Liver (tissue), 9 donors: ENCODE data around the gene TMEM221. TPM values are rescaled to one million over a fixed set of nuclear protein-coding genes. Genes with fewer than 3 reads are reported as not detected.

Experiments used
- DNase-seq: peaks from one replicate; pipeline ENCODE4 v3.0.0-alpha.2; 2017; ENCODE audit warnings: low spot score
- H3K27ac ChIP-seq, 2 donors: one replicate each; pipeline ENCODE4 v1.7.0; 2013; ENCODE audit warnings: inconsistent platforms in 2 of 2, low read length in 2 of 2, control low read depth in 1 of 2, low read depth in 1 of 2, mild to moderate bottlenecking in 1 of 2
- H3K27me3 ChIP-seq, 4 donors: one replicate each; pipeline versions ENCODE4 v1.6.1 to v1.7.0; 2013; ENCODE audit warnings: low read length in 3 of 4, inconsistent platforms in 1 of 4, mild to moderate bottlenecking in 1 of 4, moderate library complexity in 1 of 4; ENCODE audit not compliant: control insufficient read depth in 4 of 4, insufficient read depth in 4 of 4
- H3K36me3 ChIP-seq, 4 donors: one replicate each; pipeline versions ENCODE4 v1.6.1 to v1.7.0; 2013; ENCODE audit warnings: low read length in 3 of 4, mild to moderate bottlenecking in 3 of 4, low read depth in 1 of 4, moderate library complexity in 1 of 4; ENCODE audit not compliant: control insufficient read depth in 4 of 4, insufficient read depth in 3 of 4
- H3K4me1 ChIP-seq, 4 donors: one replicate each; pipeline versions ENCODE4 v1.6.1 to v1.7.0; 2013; ENCODE audit warnings: low read length in 3 of 4, mild to moderate bottlenecking in 3 of 4, moderate library complexity in 1 of 4; ENCODE audit not compliant: control insufficient read depth in 4 of 4, insufficient read depth in 4 of 4
- H3K4me3 ChIP-seq, 3 donors: one replicate each; pipeline versions ENCODE4 v1.6.1 to v1.7.0; 2013; ENCODE audit warnings: low read length in 3 of 3, control low read depth in 1 of 3, low read depth in 1 of 3, mild to moderate bottlenecking in 1 of 3
- H3K9ac ChIP-seq, 2 donors: one replicate each; pipeline ENCODE4 v1.7.0; 2013; ENCODE audit warnings: low read length in 2 of 2, mild to moderate bottlenecking in 2 of 2, moderate library complexity in 2 of 2, control low read depth in 1 of 2, low read depth in 1 of 2
- H3K9me3 ChIP-seq, 4 donors: one replicate each; pipeline versions ENCODE4 v1.6.1 to v1.7.0; 2013; ENCODE audit warnings: low read length in 3 of 4; ENCODE audit not compliant: control insufficient read depth in 4 of 4
- EGR1 ChIP-seq, 2 donors: IDR thresholded peaks; 2 replicates each; pipeline ENCODE4 v1.6.1; 2016 to 2018; ENCODE audit warnings: antibody characterized with exemption in 2 of 2, low read depth in 2 of 2
- FOXA1 ChIP-seq: IDR thresholded peaks from 2 replicates; pipeline ENCODE4 v1.6.1; 2016; ENCODE audit warnings: antibody characterized with exemption
- GABPA ChIP-seq, 2 donors: IDR thresholded peaks in 1 of 2; conservative IDR thresholded peaks in 1 of 2; 2 replicates each; pipeline ENCODE4 v1.6.1; 2016; ENCODE audit warnings: antibody characterized with exemption in 2 of 2, mild to moderate bottlenecking in 1 of 2, moderate library complexity in 1 of 2
- HNF4A ChIP-seq, 2 donors: conservative IDR thresholded peaks; 2 replicates each; pipeline ENCODE4 v1.6.1; 2016; ENCODE audit warnings: antibody characterized with exemption in 2 of 2, mild to moderate bottlenecking in 2 of 2
- HNF4G ChIP-seq: IDR thresholded peaks from 2 replicates; pipeline ENCODE4 v1.6.1; 2016; ENCODE audit warnings: antibody characterized with exemption
- JUND ChIP-seq, 2 donors: IDR thresholded peaks; 2 replicates each; pipeline ENCODE4 v1.6.1; 2016; ENCODE audit warnings: antibody characterized with exemption in 2 of 2
- RAD21 ChIP-seq, 2 donors: IDR thresholded peaks; 2 replicates each; pipeline ENCODE4 v1.6.1; 2016; ENCODE audit warnings: antibody characterized with exemption in 2 of 2, mild to moderate bottlenecking in 2 of 2
- REST ChIP-seq: IDR thresholded peaks from 2 replicates; pipeline ENCODE4 v1.6.1; 2016; ENCODE audit warnings: antibody characterized with exemption, mild to moderate bottlenecking
- RXRA ChIP-seq, 2 donors: IDR thresholded peaks; 2 replicates each; pipeline ENCODE4 v1.6.1; 2017 to 2018; ENCODE audit warnings: antibody characterized with exemption in 2 of 2, mild to moderate bottlenecking in 1 of 2
- SP1 ChIP-seq: IDR thresholded peaks from 2 replicates; pipeline ENCODE4 v1.6.1; 2018; ENCODE audit warnings: antibody characterized with exemption, mild to moderate bottlenecking
- TAF1 ChIP-seq: conservative IDR thresholded peaks from 2 replicates; pipeline ENCODE4 v1.6.1; 2016; ENCODE audit warnings: antibody characterized with exemption, mild to moderate bottlenecking
- YY1 ChIP-seq: IDR thresholded peaks from 2 replicates; pipeline ENCODE4 v1.6.1; 2016; ENCODE audit warnings: antibody characterized with exemption, mild to moderate bottlenecking
- ZBTB33 ChIP-seq: IDR thresholded peaks from 2 replicates; pipeline ENCODE4 v1.6.1; 2016; ENCODE audit warnings: antibody characterized with exemption
- WGBS: extraction: QIAGEN DNeasy Blood & Tissue Kit; methylation state at CpG from one replicate; pipeline ENCODE4 v1.1.7; 2013; 5-methylcytosine and 5-hydroxymethylcytosine counted together
- polyA plus RNA-seq, 2 donors: library from polyadenylated mRNA; stranded (reverse) in 1 of 2; unstranded in 1 of 2; fragments of 200-250 nt in 1 of 2; fragments of >200 nt in 1 of 2; fragmentation: Nextera tagmentation in 1 of 2; extraction: Ambion mirVana in 1 of 2; gene quantifications; one replicate each; pipeline versions ENCODE4 v1.2.1 to v1.2.3, GENCODE V29; 2013 to 2015
- total RNA-seq, 2 donors: library from RNA; depleted of rRNA; stranded (reverse); fragments of >200 nt; gene quantifications; one replicate each; pipeline ENCODE4 v1.2.3, GENCODE V29; 2014
- TF ChIP-seq, protein P1 (sequence below): IDR thresholded peaks from 2 replicates; pipeline ENCODE4 v1.6.1; 2016; ENCODE audit warnings: antibody characterized with exemption
- TF ChIP-seq, protein P2 (sequence below): fragments of 150-350 bp; IDR thresholded peaks from 2 replicates; pipeline ENCODE4 v1.5.1; 2017; ENCODE audit warnings: improper control_type of control experiment, low read depth, low read length; ENCODE audit not compliant: missing input control
- TF ChIP-seq, protein P3 (sequence below): IDR thresholded peaks from 2 replicates; pipeline ENCODE4 v1.6.1; 2016; ENCODE audit warnings: antibody characterized with exemption
- donor health status: healthy.
- donor health status: healthy.
- donor health status: healthy.
- donor health status: healthy.
- donor health status: healthy.

TMEM221 gene
- total and polyA plus RNA-seq, 4 donors: 0.06 to 0.15 (median 0.11) TPM

DNA sequence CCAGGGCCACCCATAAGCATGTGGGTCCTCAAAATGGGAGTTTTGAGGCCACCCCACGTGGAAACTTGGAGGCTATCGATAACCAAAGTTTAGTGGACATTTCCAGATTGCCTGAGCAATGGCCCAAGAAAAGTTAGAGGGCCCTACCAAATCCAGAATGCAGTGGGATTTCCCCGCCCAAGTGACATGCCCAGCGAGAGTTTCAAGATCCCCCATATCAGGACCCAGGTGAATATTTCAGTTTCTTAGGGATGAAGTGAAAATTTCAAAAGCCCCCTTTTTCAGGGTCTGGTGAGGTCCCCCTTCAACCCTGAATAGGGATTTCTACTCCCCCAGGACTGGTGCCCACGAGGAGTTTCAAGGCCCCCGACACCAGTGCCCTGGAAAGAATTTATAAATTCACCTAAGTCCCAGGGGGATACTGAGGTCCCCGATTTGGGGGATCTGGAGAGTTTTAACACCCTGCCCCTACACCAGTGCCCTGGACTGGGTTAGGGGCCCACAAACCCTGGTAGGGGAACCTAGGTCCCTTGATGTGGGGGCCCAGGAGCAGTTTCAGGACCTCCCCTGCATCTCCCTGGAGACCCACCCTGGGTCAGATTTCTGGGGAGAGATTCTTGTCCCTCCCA is 43.7 kb downstream of the TMEM221 start:
- H3K4me3 ChIP-seq: peak overlapping the region; percentile 51 to 75 (median 69)
- TF ChIP-seq EGR1 (IDR thresholded peaks at IDR 0.05; ENCODE audit: low read depth in 2 of 2) (no peak), GABPA (IDR thresholded peaks at IDR 0.05 in 1 of 2, conservative IDR thresholded peaks at IDR 0.05 in 1 of 2) (no peak), REST (no peak), RAD21 (IDR thresholded peaks at IDR 0.05) (no peak), SP1 (no peak), RXRA (IDR thresholded peaks at IDR 0.05) (no peak), TAF1 (no peak), FOXA1 (no peak), YY1 (no peak)
- TF ChIP-seq, protein P1, sequence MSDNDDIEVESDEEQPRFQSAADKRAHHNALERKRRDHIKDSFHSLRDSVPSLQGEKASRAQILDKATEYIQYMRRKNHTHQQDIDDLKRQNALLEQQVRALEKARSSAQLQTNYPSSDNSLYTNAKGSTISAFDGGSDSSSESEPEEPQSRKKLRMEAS: no peak
- TF ChIP-seq, protein P2, sequence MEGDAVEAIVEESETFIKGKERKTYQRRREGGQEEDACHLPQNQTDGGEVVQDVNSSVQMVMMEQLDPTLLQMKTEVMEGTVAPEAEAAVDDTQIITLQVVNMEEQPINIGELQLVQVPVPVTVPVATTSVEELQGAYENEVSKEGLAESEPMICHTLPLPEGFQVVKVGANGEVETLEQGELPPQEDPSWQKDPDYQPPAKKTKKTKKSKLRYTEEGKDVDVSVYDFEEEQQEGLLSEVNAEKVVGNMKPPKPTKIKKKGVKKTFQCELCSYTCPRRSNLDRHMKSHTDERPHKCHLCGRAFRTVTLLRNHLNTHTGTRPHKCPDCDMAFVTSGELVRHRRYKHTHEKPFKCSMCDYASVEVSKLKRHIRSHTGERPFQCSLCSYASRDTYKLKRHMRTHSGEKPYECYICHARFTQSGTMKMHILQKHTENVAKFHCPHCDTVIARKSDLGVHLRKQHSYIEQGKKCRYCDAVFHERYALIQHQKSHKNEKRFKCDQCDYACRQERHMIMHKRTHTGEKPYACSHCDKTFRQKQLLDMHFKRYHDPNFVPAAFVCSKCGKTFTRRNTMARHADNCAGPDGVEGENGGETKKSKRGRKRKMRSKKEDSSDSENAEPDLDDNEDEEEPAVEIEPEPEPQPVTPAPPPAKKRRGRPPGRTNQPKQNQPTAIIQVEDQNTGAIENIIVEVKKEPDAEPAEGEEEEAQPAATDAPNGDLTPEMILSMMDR: no peak
- H3K27me3 ChIP-seq: no peaks in the 10 kb centered on the region
- peak overlapping the region; percentile 95 to 96 for H3K27ac ChIP-seq
- H3K36me3 ChIP-seq: peaks cover 0 to 10% (median 2%) of the 10 kb centered on the region in 4 donors
- H3K9ac ChIP-seq: peak overlapping the region; percentile 30 to 65
- 65% methylated on average over 7 of the region's 7 CpGs for WGBS
- H3K4me1 ChIP-seq: peaks cover 0 to 30% (median 21%) of the 10 kb centered on the region in 4 donors
- DNase-seq: no peak
- no peaks in the 10 kb centered on the region for H3K9me3 ChIP-seq

DNA sequence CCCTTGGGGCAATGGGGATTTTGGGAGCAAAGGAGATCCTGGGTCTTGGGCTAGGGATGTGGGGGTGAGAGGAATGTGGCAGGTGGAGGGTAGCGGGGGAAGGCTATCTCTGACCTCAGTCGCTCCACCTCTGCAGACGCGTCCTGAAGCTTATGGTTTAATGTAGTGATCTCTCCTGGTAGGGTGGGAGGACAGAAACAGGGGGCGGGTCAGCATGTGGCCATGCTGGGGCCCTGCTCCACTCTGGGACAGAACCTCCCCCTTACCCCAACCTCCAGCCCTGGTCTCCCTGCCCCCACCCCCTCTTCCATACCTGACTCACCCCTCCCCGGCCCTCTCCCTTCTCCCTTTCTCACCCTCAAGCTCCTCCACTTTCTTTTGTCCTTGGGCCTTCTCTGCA is 44.5 kb downstream of the TMEM221 start:
- no peak for DNase-seq
- Histone ChIP-seq H3K36me3 (peaks cover 0 to 10% (median 2%) of the 10 kb centered on the region in 4 donors), H3K27ac (peak overlapping the region; percentile 95 to 96), H3K9ac (no peak overlapping the region), H3K4me3 (peak overlapping the region; percentile 46 to 75 (median 69)), H3K4me1 (peaks cover 0 to 30% (median 21%) of the 10 kb centered on the region in 4 donors), H3K27me3 (no peaks in the 10 kb centered on the region), H3K9me3 (no peaks in the 10 kb centered on the region)
- 79% methylated on average over 6 of the region's 6 CpGs for WGBS
- TF ChIP-seq REST (no peak), ZBTB33 (no peak), JUND (IDR thresholded peaks at IDR 0.05) (no peak), YY1 (no peak), RAD21 (IDR thresholded peaks at IDR 0.05) (no peak), SP1 (no peak), TAF1 (no peak), HNF4G (no peak), HNF4A (conservative IDR thresholded peaks at IDR 0.05) (no peak), RXRA (IDR thresholded peaks at IDR 0.05) (no peak)
- TF ChIP-seq, protein P1: no peak
- TF ChIP-seq, protein P2: no peak
- TF ChIP-seq, protein P3, sequence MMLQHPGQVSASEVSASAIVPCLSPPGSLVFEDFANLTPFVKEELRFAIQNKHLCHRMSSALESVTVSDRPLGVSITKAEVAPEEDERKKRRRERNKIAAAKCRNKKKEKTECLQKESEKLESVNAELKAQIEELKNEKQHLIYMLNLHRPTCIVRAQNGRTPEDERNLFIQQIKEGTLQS: no peak
